ENCODE data around the gene EPAS1. TPM values are rescaled to one million over a fixed set of nuclear protein-coding genes. Genes with fewer than 3 reads are reported as not detected.

Gene EPAS1
- total and polyA plus RNA-seq, 12 donors = 25.2 to 307 (median 175) TPM

GRCh38 chr2:46318579-46319460 is 21.6 kb downstream of the EPAS1 start:
- peaks cover 13 to 65% of the 10 kb centered on the region in 2 donors for H3K4me1 ChIP-seq (replicated peaks in 1 of 2)
- TF ChIP-seq POLR2A (IDR thresholded peaks at IDR 0.05) (no peak), CTCF (IDR thresholded peaks at IDR 0.05) (no peak)

GRCh38 chr2:46319711-46320110 is 22.5 kb downstream of the EPAS1 start:
- Histone ChIP-seq H3K4me3 (no peak overlapping the region), H3K27me3 (no peaks in the 10 kb centered on the region), H3K36me3 (replicated peaks in 1 of 2) (no peaks in the 10 kb centered on the region), H3K27ac (no peak overlapping the region), H3K4me1 (replicated peaks in 1 of 2) (peaks cover 10 to 59% of the 10 kb centered on the region in 2 donors), H3K9me3 (replicated peaks in 1 of 3) (no peaks in the 10 kb centered on the region)
- TF ChIP-seq CTCF (IDR thresholded peaks at IDR 0.05) (no peak), POLR2A (IDR thresholded peaks at IDR 0.05) (no peak)
- intact Hi-C loops (cut with DNase I) = no loop called here
- DNase-seq = no peak
- 66 to 76% (median 69%) methylated on average over 5 of the region's 5 CpGs for WGBS, 4 donors

More at GRCh38 chr2:46318579-46319460, 21.6 kb downstream of the EPAS1 start:
- H3K27me3 ChIP-seq = no peaks in the 10 kb centered on the region
- no peak overlapping the region for H3K27ac ChIP-seq
- WGBS, 4 donors = 80 to 85% (median 81%) methylated on average over 3 of the region's 3 CpGs
- H3K4me3 ChIP-seq = no peak overlapping the region
- H3K9me3 ChIP-seq (replicated peaks in 1 of 3) = no peaks in the 10 kb centered on the region
- H3K36me3 ChIP-seq (replicated peaks in 1 of 2) = no peaks in the 10 kb centered on the region
- intact Hi-C loops (cut with DNase I) = no loop called here
- DNase-seq = no peak

GRCh38 chr2:46320141-46320567 is 22.9 kb downstream of the EPAS1 start:
- peaks cover 6 to 59% of the 10 kb centered on the region in 2 donors for H3K4me1 ChIP-seq (replicated peaks in 1 of 2)
- no peak for TF ChIP-seq CTCF (IDR thresholded peaks at IDR 0.05)
- intact Hi-C loops (cut with DNase I) = no loop called here
- no peaks in the 10 kb centered on the region for H3K36me3 ChIP-seq (replicated peaks in 1 of 2)
- no peak overlapping the region for H3K4me3 ChIP-seq
- peak in 1 of 7 donors; percentile 73 for DNase-seq
- H3K9me3 ChIP-seq (replicated peaks in 1 of 3) = no peaks in the 10 kb centered on the region
- H3K27ac ChIP-seq = peak overlapping the region in 2 of 5 donors; percentile 0 to 18
- no peaks in the 10 kb centered on the region for H3K27me3 ChIP-seq
- WGBS, 4 donors = 64 to 70% (median 67%) methylated on average over 8 of the region's 8 CpGs

GRCh38 chr2:46323730-46324129 is 26.5 kb downstream of the EPAS1 start:
- no peak for DNase-seq
- intact Hi-C loops (cut with DNase I) = no loop called here
- WGBS, 4 donors = 68 to 85% (median 79%) methylated on average over 4 of the region's 4 CpGs
- no peak overlapping the region for H3K27ac ChIP-seq
- H3K4me3 ChIP-seq = no peak overlapping the region
- no peaks in the 10 kb centered on the region for H3K27me3 ChIP-seq
- no peak for TF ChIP-seq CTCF (IDR thresholded peaks at IDR 0.05)
- TF ChIP-seq POLR2A (IDR thresholded peaks at IDR 0.05) = no peak
- H3K9me3 ChIP-seq (replicated peaks in 1 of 3) = no peaks in the 10 kb centered on the region
- H3K4me1 ChIP-seq (replicated peaks in 1 of 2) = peaks cover 0 to 49% of the 10 kb centered on the region in 2 donors
- no peaks in the 10 kb centered on the region for H3K36me3 ChIP-seq (replicated peaks in 1 of 2)

Measured in adrenal gland (tissue), 12 donors.